Upper lobe of right lung (tissue), 1 donor: ENCODE data around the gene HLA-DOA. TPM values are rescaled to one million over a fixed set of nuclear protein-coding genes. Genes with fewer than 3 reads are reported as not detected.

Source experiments
- ATAC-seq: fragments of 200-7000 bp; cut with Tn5 transposase; one replicate; pipeline ENCODE4 v1.9.1; 2020; ENCODE audit warnings: mild to moderate bottlenecking, moderate library complexity
- DNase-seq: peaks from one replicate; pipeline ENCODE4 v3.0.0-alpha.2; 2020
- H3K27ac ChIP-seq: fragments of 200-600 bp; one replicate; pipeline ENCODE4 v1.8.0; 2022
- H3K27me3 ChIP-seq: fragments of 200-600 bp; one replicate; pipeline ENCODE4 v1.8.0; 2022; ENCODE audit warnings: mild to moderate bottlenecking
- H3K36me3 ChIP-seq: fragments of 200-600 bp; one replicate; pipeline ENCODE4 v1.8.0; 2022
- H3K4me1 ChIP-seq: fragments of 200-600 bp; one replicate; pipeline ENCODE4 v1.8.0; 2022
- H3K4me3 ChIP-seq: fragments of 200-600 bp; one replicate; pipeline ENCODE4 v1.8.0; 2022; ENCODE audit warnings: mild to moderate bottlenecking
- H3K9me3 ChIP-seq: fragments of 200-600 bp; one replicate; pipeline ENCODE4 v1.8.0; 2022
- CTCF ChIP-seq: fragments of 200-600 bp; IDR thresholded peaks from one replicate; pipeline ENCODE4 v1.8.0; 2022; ENCODE audit warnings: antibody characterized with exemption
- intact Hi-C: fragments of 100-400 bp; cut with DNase I; formaldehyde crosslinking; loops from one replicate; pipeline ENCODE4 v1.11.0; 2022
- total RNA-seq: library from RNA; stranded (reverse); fragmentation: NEBNext Ultra II Directional; extraction: Animal tissue kit (Norgen Biotek cat#: 25700); gene quantifications from one replicate; pipeline ENCODE4 v1.2.1, GENCODE V29; 2021
- donor health status: DM: no; HTN: yes; CAD: no; lungs with severe emphysema.

Gene HLA-DOA
- total RNA-seq, 1 donor from 2014 or later, result 25.2 TPM

GRCh38 chr6:32973144-32974015, 36.0 kb downstream of the HLA-DOA start:
- H3K27me3 ChIP-seq, result no peaks in the 10 kb centered on the region
- H3K36me3 ChIP-seq, result peaks cover 57% of the 10 kb centered on the region
- H3K4me1 ChIP-seq, result peaks cover 35% of the 10 kb centered on the region
- intact Hi-C loops, result no loop called here
- no peaks in the 10 kb centered on the region for H3K9me3 ChIP-seq
- no peak for TF ChIP-seq CTCF
- H3K4me3 ChIP-seq, result peak overlapping the region; percentile 74
- ATAC-seq (no peak), DNase-seq (no peak)
- peak overlapping the region; percentile 99 for H3K27ac ChIP-seq

GRCh38 chr6:32972353-32973143, 36.8 kb downstream of the HLA-DOA start:
- Histone ChIP-seq H3K9me3 (no peaks in the 10 kb centered on the region), H3K4me1 (peaks cover 30% of the 10 kb centered on the region), H3K27me3 (no peaks in the 10 kb centered on the region), H3K36me3 (peaks cover 49% of the 10 kb centered on the region), H3K27ac (peak overlapping the region; percentile 99), H3K4me3 (peak overlapping the region; percentile 74)
- ATAC-seq (no peak), DNase-seq (peak; percentile 76)
- intact Hi-C loops, result no loop called here
- no peak for TF ChIP-seq CTCF

- Histone ChIP-seq H3K36me3 (peaks cover 41% of the 10 kb centered on the region), H3K4me1 (peaks cover 30% of the 10 kb centered on the region), H3K27ac (peak overlapping the region; percentile 99), H3K9me3 (no peaks in the 10 kb centered on the region), H3K27me3 (no peaks in the 10 kb centered on the region), H3K4me3 (peak overlapping the region; percentile 74)
- DNase-seq (peak; percentile 99), ATAC-seq (peak; percentile 69)
- TF ChIP-seq CTCF, result no peak
- intact Hi-C loops, result no loop called here
These were observed 37.6 kb downstream of the HLA-DOA start for GRCh38 chr6:32971581-32972352.

- Histone ChIP-seq H3K9me3 (no peaks in the 10 kb centered on the region), H3K4me3 (peak overlapping the region; percentile 74), H3K36me3 (peaks cover 35% of the 10 kb centered on the region), H3K4me1 (peaks cover 30% of the 10 kb centered on the region), H3K27me3 (no peaks in the 10 kb centered on the region), H3K27ac (peak overlapping the region; percentile 99)
- ATAC-seq (no peak), DNase-seq (no peak)
- TF ChIP-seq CTCF, result no peak
- intact Hi-C loops, result no loop called here
These were observed 38.2 kb downstream of the HLA-DOA start for GRCh38 chr6:32971242-32971580.

GRCh38 chr6:32970413-32971241, 38.8 kb downstream of the HLA-DOA start:
- Histone ChIP-seq H3K27ac (peak overlapping the region; percentile 99), H3K4me3 (peak overlapping the region; percentile 74), H3K9me3 (no peaks in the 10 kb centered on the region), H3K27me3 (no peaks in the 10 kb centered on the region), H3K4me1 (peaks cover 28% of the 10 kb centered on the region), H3K36me3 (peaks cover 30% of the 10 kb centered on the region)
- TF ChIP-seq CTCF, result no peak
- DNase-seq, result peak; percentile 95
- peak; percentile 53 for ATAC-seq
- intact Hi-C loops, result no loop called here
